ENCODE results near the gene TNRC6B.
A peak's percentile ranks its signal among the peaks of the same experiment; 100 is the strongest.
"Not testable (repeated sequence)": the region's sequence is repeated elsewhere in the genome, so short reads cannot be mapped to it uniquely, and the experiment has no call there.

The TNRC6B gene

DNA sequence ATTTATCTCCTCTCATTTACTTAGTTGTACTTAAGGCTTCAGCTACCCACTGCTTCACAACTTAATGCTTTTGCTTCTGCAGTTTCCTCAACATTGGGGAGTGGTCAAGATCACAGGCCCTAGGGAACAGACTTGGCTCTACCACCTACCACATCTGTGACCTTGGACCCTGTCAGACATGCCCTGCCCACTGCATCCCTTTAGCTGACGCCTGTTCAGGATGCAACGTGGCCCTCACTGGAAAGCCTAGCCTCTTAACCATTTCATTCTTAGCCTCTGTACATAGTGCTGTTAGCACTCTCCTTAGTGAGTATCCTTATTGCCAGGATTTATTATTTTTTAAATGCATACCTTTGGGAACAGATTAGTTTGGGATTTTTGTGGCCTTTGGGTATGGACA lies 34.4 kb downstream of the TNRC6B start:
- no peak for DNase-seq

- DNase-seq: peak; percentile 15
Observed at GRCh38 chr22:40213478-40213877, 35.8 kb downstream of the TNRC6B start.

- DNase-seq: no peak
Observed at GRCh38 chr22:40215266-40215665, 37.5 kb downstream of the TNRC6B start.

DNA sequence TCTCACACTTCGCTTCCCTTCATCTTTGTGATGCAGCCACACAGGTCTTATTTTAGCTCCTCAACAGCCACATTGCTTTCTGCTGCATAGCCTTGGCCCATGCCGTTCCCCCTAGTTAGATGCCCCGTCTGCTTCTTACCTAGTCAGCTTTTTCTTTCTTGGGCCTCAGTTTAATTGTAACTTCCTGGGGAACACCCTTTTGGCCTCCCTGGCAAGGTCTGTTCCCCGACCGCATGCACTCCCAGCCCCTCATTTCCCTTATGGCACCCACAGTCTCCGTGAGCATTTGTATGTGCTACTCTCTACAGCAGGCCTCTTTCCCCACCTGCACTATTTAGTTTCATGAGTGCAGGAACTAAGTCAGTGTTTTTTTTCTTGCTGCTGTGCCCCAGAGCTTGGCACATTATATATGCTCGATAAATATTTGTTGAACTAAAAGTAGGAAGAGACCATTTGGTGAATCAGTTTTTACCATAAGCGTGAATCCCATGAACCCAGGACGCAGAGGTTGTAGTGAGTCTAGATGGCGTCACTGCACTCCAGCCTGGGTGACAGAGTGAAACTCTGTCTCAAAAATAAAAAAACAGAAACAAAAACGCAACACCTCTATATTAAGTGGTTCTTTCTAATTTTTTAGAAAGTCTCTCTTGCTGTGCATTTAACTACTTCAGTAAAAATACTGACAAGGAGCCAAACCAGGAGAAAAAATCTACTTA lies 38.5 kb downstream of the TNRC6B start:
- DNase-seq: peak; percentile 42

GRCh38 chr22:40218152-40218551 lies 40.4 kb downstream of the TNRC6B start:
- DNase-seq: peak; percentile 30

DNA sequence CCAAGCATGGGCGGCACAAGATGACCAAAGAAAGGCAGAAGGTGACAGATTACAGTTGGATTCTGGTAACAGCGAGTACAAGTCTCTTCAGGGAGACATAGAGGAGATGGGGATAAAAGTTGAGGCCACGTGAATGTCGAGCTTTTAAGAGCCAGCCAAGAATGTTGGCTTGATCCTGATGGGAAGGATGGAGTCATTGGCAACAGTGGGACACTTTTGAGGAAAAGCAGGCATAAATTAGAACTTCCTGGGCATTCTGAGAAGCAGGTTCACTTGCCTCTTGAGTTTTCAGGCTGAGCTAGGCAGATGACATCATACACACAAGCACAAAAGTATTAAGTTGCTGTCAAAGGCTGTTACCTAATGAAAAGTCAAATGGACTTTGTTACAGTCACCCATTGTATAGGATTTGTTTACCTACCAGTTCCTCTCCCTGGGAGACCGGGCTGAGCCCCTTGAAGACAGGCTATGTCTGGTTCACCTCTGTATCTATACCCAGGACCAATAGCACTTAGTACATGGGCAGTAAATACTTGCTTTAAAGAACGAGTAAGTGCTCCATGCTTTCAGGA lies 41.1 kb downstream of the TNRC6B start:
- no peak for DNase-seq

DNA sequence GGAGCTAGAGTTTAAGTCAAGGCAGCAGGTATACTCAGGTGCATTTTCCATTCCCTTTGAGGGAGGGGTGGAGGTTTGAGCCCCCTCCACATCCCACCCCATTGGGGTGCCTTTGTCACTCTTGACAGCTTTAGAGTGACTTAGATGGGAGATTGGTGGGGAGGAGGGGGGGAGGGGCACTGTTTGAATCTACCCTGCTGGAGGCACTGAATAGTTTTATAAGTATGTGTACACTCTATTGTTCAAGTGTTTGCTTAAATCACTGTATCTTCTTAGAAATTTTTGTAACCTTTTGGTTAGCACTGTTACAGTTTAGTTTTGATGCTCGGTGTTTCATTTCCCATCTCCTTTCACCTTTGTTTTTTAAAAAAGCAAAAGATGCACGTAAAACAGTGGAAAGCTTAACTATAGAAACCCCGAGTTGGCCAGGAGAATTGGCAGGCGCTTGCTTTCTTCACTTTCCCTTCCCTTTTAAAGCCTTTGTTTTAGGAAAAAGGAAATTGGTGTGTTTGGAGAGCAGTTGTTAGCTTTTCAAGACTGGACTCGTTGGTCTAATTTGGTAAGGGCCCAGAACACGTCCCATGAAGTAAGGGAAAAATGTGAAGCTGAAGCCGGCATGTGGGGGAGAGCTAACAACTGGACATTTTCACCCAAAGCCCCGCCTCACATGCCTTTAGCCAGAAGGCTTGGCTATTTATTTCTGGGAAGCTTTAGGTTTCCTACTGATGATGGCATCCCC lies 42.8 kb downstream of the TNRC6B start:
- no peak for DNase-seq

GRCh38 chr22:40221055-40221414 lies 43.3 kb downstream of the TNRC6B start:
- DNase-seq: no peak

- not testable (repeated sequence) for DNase-seq
Observed at GRCh38 chr22:40222979-40223378, 45.3 kb downstream of the TNRC6B start.

DNA sequence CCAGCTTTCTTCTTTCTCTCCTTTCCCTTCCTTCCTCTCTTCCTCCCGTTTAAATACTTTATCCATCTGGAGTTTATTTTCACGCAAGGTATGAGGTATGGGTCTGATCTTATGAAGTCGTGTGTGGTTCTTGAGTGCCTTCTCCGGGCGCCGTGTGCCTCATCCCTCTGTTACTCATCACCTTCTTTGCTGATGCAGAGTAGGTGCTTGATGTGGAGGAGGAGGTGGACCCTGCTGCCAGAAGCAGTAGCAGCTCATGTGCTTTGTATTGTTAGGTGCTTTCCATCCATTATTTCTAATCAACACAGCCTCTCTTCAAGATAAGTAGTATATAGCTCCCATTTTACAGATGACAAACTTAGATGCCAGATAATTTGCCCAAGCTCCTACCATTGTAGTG lies 47.0 kb downstream of the TNRC6B start:
- peak; percentile 74 for DNase-seq

DNA sequence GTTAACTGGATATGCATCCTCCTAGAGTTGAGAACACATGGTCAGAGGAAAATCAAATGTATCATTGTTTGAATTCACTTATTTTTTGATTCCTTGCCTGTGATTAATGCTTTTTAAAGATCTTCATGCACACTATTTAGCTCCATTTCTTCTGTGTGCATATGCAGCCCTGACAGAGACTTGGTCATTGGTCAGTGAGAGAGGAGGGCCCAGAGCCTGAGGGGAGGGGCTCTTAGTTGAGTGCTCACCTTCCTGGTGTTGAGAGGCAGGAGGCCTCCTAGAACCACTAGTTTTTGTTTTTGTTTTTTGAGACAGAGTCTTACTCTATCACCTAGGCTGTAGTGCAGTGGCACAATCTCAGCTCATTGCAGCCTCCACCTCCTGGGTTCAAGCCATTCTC lies 48.9 kb downstream of the TNRC6B start:
- DNase-seq: no peak

DNA sequence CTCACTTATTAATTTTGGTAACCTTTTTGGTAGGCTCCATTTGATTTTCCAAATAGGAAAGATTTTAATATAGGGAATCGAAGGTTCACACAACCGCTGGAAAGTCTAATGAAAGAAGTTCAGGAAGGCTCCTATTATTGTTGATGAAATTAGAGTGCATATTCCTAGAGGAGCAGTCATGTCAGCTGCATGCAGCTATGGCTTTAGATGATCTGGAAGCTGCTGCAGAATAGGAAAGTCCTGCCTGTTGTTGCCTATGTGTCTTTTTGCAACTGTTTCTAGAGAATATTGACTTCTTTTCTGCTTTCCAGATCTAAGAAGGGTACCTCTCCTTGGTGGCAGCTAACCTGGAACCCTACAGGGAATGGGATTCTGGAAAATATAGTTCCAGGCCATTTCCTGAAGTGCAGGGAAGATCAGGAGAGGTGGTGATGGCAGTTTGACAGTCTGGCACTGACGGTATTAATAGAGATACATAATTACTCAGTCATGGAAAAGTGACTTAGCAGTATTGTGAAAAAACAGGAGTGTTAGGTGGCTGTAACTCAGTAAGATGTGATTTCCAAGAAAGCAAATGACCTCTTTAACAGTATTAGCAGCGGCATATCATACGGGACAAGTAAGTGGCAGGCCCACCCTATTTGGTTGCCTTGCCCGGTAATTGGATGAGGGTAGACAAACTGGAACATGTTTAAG lies 54.0 kb downstream of the TNRC6B start:
- no peak for DNase-seq

DNA sequence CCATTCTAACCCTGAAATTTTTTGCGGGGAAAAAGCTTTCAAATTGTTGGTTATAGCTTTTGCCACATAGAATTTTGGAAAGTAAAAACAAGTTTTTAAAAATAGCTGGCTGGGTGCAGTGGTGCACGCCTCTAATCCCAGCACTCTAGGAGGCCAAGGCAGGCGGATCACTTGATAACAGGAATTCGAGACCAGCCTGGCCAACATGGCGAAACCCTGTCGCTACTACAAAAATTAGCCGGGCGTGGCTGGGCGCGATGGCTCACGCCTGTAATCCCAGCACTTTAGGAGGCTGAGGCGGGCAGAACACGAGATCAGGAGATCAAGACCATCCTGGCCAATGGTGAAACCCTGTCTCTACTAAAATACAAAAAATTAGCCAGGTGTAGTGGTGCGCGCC lies 54.9 kb downstream of the TNRC6B start:
- DNase-seq: no peak

DNA sequence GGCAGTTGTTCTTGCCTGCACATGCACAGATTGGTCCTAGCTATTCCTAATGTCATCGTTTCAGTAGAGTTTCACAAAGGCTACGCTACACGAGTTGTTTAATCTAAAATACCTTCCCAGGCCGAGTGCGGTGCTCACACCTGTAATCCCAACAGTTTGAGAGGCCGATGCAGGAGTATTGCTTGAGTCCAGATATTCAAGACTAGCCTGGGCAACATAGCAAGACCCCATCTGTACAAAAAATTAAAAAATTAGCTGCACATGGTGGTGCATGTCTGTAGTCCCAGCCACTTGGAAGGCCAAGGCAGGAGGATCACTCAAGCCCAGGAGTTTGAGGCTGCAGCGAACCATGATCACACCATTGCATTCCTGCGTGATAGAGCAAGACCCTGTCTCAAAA lies 56.2 kb downstream of the TNRC6B start:
- DNase-seq: no peak

DNA sequence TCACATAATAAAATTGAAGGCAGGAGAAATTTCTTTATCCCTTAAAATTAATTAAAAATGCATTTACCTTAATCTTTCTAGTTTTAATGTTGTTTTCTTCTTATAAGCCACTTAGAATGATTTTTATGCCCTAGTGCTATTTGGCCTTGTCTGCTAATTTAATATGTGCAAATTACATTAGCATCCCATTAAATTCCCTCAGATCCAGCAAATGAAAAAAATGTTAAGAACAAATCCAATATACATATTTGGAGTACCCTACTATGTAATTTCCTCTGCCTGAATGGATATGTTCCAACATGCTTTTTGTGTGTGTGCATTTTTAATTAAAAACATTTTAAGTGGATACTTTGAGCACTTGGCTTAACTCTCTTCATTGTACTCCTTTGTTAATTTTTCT lies 56.9 kb downstream of the TNRC6B start:
- DNase-seq: no peak

DNA sequence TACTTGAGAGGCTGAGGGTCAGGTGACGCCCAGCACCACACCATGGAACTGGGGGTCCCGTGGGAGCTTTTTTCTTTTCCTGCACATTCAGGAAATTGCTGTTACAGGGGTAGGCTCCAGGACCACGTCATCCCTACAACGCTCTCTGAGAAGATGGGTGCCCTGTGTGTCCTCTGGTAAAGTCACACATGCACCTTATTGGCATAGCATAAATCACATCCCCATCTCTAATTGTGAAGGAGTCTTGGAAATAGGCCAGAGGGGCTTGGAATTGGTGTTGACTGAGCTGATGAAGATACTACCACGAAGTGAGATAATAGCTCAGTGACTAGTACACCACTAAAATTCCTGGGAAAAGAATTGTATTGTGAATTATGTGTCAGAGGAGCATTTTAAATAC lies 57.6 kb downstream of the TNRC6B start:
- DNase-seq: no peak

DNA sequence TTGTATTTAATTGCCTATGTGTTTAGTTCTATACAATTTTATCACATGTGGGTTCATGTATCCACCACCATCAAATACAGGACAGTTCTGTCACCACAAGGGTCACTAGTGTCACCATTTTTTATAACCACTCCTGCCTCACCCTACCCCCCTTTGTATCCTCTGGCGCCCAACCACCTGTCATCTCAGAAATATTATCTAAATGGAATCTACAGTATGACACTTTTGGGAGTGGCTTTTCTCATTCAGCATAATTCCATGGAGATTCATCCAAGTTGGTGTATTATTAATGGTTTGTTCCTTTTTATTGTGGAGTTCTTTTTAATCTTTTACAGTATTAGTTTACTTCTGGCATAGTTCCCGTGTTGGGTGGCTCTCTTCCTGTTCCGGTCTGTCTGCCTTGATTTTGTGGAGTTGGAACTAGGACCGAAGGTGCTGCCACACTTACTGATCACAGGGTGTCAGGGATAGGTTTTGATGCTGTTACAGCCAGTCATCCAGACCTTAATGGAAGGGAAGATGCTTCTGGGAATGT lies 58.5 kb downstream of the TNRC6B start:
- DNase-seq: no peak

DNA sequence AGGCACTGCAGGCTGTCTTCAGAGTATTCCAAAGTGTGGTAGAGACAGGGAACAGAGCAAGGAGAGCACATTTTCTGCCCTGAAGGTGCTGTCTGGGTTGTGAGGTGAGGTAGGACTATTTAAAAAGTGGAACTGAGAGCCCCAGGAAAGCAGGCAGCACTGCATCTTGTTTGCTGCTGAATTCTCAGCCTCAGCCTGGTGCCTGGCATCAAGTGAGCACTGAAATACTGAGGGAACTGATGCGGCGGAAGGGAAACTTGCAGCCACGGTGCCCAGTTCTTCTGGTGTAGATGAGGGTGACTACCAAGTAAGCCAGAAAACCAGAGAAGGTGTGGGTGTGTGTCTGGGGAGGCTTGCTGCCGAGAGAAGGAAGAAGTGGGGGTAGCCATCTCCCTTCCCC lies 59.5 kb downstream of the TNRC6B start:
- DNase-seq: no peak

- DNase-seq: no peak
Observed at GRCh38 chr22:40237788-40238424, 60.2 kb downstream of the TNRC6B start.

- DNase-seq: peak; percentile 34
Observed at GRCh38 chr22:40238425-40239344, 61.0 kb downstream of the TNRC6B start.

- no peak for DNase-seq
Observed at GRCh38 chr22:40239345-40239683, 61.6 kb downstream of the TNRC6B start.

DNA sequence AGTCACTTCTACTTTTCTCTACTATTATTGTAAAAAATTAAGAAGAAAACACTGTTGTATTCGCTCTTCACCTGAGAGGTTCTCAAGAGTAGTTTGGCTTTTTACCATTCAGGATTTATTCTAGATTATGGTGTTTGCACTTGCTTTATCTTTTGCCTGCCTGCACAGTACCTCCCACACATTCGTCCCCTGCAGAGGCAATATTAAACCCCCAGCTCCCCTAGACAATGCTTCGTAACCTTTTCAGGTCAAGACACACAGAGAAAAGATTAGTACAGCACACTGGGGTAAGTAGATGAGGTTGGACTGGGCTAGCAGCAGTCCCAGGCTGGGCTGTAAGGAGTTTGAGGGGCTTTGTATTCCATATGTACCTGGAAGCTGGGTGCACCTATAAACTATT lies 62.4 kb downstream of the TNRC6B start:
- no peak for DNase-seq

All from CD4-positive, alpha-beta T cell treated with Interleukin-6 for 4 hours (primary cell).